ENCODE data around the gene CADM2. TPM values are rescaled to one million over a fixed set of nuclear protein-coding genes. Genes with fewer than 3 reads are reported as not detected.

The CADM2 gene
- total RNA-seq, 1 experiment from 2014 or later: not detected

DNA sequence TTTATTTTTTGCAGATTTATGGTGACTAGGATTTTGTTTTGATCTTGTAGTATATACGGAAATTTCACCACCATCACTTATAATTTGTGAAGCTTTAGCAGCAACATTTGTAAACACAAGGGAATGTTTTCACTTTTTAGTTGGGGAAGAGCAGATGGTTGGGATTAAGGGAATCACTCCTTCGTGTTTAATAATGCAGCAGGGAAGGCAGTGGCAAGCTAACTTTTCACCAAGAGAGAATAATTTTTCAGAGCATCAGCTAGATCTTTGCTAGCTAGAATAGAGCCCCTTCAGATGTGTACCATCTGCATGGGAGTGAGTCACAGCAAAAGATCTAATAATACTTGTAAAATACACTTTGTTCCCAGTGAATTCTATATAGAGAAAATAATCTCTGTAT, 632.7 kb downstream of the CADM2 start:
- Mint-ChIP-seq H3K27me3 (ENCODE audit: insufficient read depth, unreplicated experiment) (peaks cover 88% of the 10 kb centered on the region), H3K36me3 (ENCODE audit: insufficient read depth, unreplicated experiment) (no peaks in the 10 kb centered on the region), H3K4me3 (ENCODE audit: unreplicated experiment) (no peak overlapping the region), H3K9me3 (ENCODE audit: unreplicated experiment) (no peaks in the 10 kb centered on the region), H3K4me1 (ENCODE audit: insufficient read depth, unreplicated experiment) (no peaks in the 10 kb centered on the region), H3K27ac (ENCODE audit: low read depth, unreplicated experiment) (no peak overlapping the region)
- no TSS peak for BruUV-seq (replicated peaks)
- DNase-seq (ENCODE audit: unreplicated experiment): no peak
- TF ChIP-seq CTCF (IDR thresholded peaks at IDR 0.05; ENCODE audit: unreplicated experiment): no peak
- ChIA-PET POLR2A (no interaction called here), CTCF (no interaction called here)
- intact Hi-C loops (cut with micrococcal nuclease): no loop called here

DNA sequence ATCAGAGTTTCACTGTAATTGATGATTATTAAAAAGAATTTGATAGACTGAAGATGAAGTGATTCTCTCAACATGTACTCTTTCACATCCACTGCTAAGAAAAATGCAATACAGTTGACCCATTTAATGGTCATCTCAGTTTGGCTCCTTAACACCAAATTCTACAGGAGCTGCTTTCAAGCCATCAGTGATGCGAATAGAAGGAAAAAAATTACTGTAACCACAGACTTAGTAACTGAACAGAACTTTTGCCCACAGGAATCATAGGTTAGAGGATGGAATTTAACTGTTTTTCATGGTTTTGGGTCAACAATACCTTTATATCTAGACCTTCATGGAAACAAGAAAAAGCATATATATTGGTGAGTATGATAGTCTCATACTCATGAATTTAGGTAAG, 633.5 kb downstream of the CADM2 start:
- Mint-ChIP-seq H3K27ac (ENCODE audit: low read depth, unreplicated experiment) (no peak overlapping the region), H3K4me1 (ENCODE audit: insufficient read depth, unreplicated experiment) (no peaks in the 10 kb centered on the region), H3K36me3 (ENCODE audit: insufficient read depth, unreplicated experiment) (no peaks in the 10 kb centered on the region), H3K9me3 (ENCODE audit: unreplicated experiment) (no peaks in the 10 kb centered on the region), H3K27me3 (ENCODE audit: insufficient read depth, unreplicated experiment) (peaks cover 88% of the 10 kb centered on the region), H3K4me3 (ENCODE audit: unreplicated experiment) (no peak overlapping the region)
- TF ChIP-seq CTCF (IDR thresholded peaks at IDR 0.05; ENCODE audit: unreplicated experiment): no peak
- ChIA-PET POLR2A (no interaction called here), CTCF (no interaction called here)
- no TSS peak for BruUV-seq (replicated peaks)
- intact Hi-C loops (cut with micrococcal nuclease): no loop called here
- no peak for DNase-seq (ENCODE audit: unreplicated experiment)

GRCh38 chr3:85594676-85595075, 635.9 kb downstream of the CADM2 start:
- H3K9me3 Mint-ChIP-seq (ENCODE audit: unreplicated experiment): no peaks in the 10 kb centered on the region
- peaks cover 71% of the 10 kb centered on the region for H3K27me3 Mint-ChIP-seq (ENCODE audit: insufficient read depth, unreplicated experiment)
- POLR2A ChIA-PET: no interaction called here
- no peak overlapping the region for H3K27ac Mint-ChIP-seq (ENCODE audit: low read depth, unreplicated experiment)
- no peaks in the 10 kb centered on the region for H3K4me1 Mint-ChIP-seq (ENCODE audit: insufficient read depth, unreplicated experiment)
- intact Hi-C loops (cut with micrococcal nuclease): no loop called here
- DNase-seq (ENCODE audit: unreplicated experiment): no peak
- no peak overlapping the region for H3K4me3 Mint-ChIP-seq (ENCODE audit: unreplicated experiment)
- CTCF ChIA-PET: no interaction called here
- TF ChIP-seq CTCF (IDR thresholded peaks at IDR 0.05; ENCODE audit: unreplicated experiment): no peak
- no TSS peak for BruUV-seq (replicated peaks)
- no peaks in the 10 kb centered on the region for H3K36me3 Mint-ChIP-seq (ENCODE audit: insufficient read depth, unreplicated experiment)

DNA sequence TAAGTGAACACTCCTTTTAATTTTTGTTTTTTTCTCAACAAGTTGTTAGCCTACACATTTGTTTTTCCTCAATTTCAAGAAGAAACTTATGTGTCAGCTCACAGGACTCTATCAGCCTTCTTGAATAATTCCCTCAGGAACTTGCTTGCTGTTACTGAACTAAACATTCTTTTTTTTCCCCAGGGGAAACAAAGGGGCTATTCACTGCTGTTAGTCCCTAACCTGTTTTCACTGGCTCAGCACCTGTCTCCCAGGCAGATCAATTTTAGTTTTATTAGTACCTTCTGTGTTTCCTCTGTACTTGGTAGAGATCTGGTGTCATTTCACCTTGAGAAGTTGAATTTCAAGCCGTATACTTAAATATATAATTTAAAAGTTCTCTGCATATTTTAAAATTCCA, 644.6 kb downstream of the CADM2 start:
- ChIA-PET POLR2A (no interaction called here), CTCF (no interaction called here)
- intact Hi-C loops (cut with micrococcal nuclease): no loop called here
- no peak for DNase-seq (ENCODE audit: unreplicated experiment)
- no peak for TF ChIP-seq CTCF (IDR thresholded peaks at IDR 0.05; ENCODE audit: unreplicated experiment)
- BruUV-seq (replicated peaks): no TSS peak
- no peaks in the 10 kb centered on the region for H3K4me1 Mint-ChIP-seq (ENCODE audit: insufficient read depth, unreplicated experiment)
- H3K9me3 Mint-ChIP-seq (ENCODE audit: unreplicated experiment): no peaks in the 10 kb centered on the region
- H3K36me3 Mint-ChIP-seq (ENCODE audit: insufficient read depth, unreplicated experiment): no peaks in the 10 kb centered on the region
- H3K27me3 Mint-ChIP-seq (ENCODE audit: insufficient read depth, unreplicated experiment): peaks cover 78% of the 10 kb centered on the region
- H3K4me3 Mint-ChIP-seq (ENCODE audit: unreplicated experiment): no peak overlapping the region
- H3K27ac Mint-ChIP-seq (ENCODE audit: low read depth, unreplicated experiment): no peak overlapping the region

All from MCF 10A (cell line).